A549 (cell line): ENCODE data around the gene METTL21A.

ENCODE experiments used
- CTCF ChIP-seq: fragments of >200 bp; sonication (Bioruptor Twin); formaldehyde crosslinking; IDR thresholded peaks from 3 replicates; pipeline ENCODE4 v1.5.1; 2016
- EP300 ChIP-seq, 2 experiments: fragments of >200 bp; sonication (Bioruptor Twin); formaldehyde crosslinking; IDR thresholded peaks; 2 replicates in 1 of 2; 3 replicates in 1 of 2; pipeline ENCODE4 v1.6.1; 2016 to 2017
- RCOR1 ChIP-seq: fragments of 150-350 bp; IDR thresholded peaks from 2 replicates; pipeline ENCODE4 v1.6.1; 2014; ENCODE audit warnings: antibody characterized with exemption, low read length, low read depth

GRCh38 chr2:207567671-207568070 lies 57.5 kb downstream of the METTL21A start:
- TF ChIP-seq EP300 (IDR thresholded peaks at IDR 0.05) (no peak), RCOR1 (no peak), CTCF (no peak)
